Activated T-helper 1 cell treated with anti-CD3 and anti-CD28 coated beads, Interleukin-12 subunit alpha, Interleukin-12 subunit beta, Interleukin-2, Interleukin-4 antibody, amounts not matched to agents 30 ng/mL and 10 ng/mL and 1 ng/mL, durations not matched to agents 14 hours and 24 hours and 36 hours (primary cell): ENCODE data around the gene ASB11. TPM values are rescaled to one million over a fixed set of nuclear protein-coding genes. Genes with fewer than 3 reads are reported as not detected.

Experiments
- DNase-seq: peaks from one replicate; pipeline ENCODE4 v3.0.0; 2021; ENCODE audit warnings: low spot score
- H3K27ac Mint-ChIP-seq: one replicate; pipeline ENCODE4 v1.8.0; 2021; ENCODE audit warnings: mild to moderate bottlenecking, mixed read lengths
- H3K27me3 Mint-ChIP-seq: one replicate; pipeline ENCODE4 v1.8.0; 2022; ENCODE audit warnings: mild to moderate bottlenecking, moderate library complexity, mixed read lengths; ENCODE audit not compliant: insufficient read depth
- H3K36me3 Mint-ChIP-seq: one replicate; pipeline ENCODE4 v1.8.0; 2021; ENCODE audit warnings: low read depth, mixed read lengths
- H3K4me1 Mint-ChIP-seq: one replicate; pipeline ENCODE4 v1.8.0; 2021; ENCODE audit warnings: low read depth, mixed read lengths
- H3K4me3 Mint-ChIP-seq: one replicate; pipeline ENCODE4 v1.8.0; 2021; ENCODE audit warnings: mild to moderate bottlenecking, moderate library complexity, mixed read lengths
- H3K9me3 Mint-ChIP-seq: one replicate; pipeline ENCODE4 v1.8.0; 2021; ENCODE audit warnings: mixed read lengths
- intact Hi-C: fragments of 100-400 bp; cut with micrococcal nuclease; formaldehyde crosslinking; loops from one replicate; pipeline ENCODE4 v1.15.1; 2024
- total RNA-seq: library from RNA; stranded (reverse); gene quantifications from 2 replicates; pipeline ENCODE4 v1.2.3, GENCODE V29; 2022

ASB11 gene
- total RNA-seq, 1 donor from 2014 or later: not detected

DNA sequence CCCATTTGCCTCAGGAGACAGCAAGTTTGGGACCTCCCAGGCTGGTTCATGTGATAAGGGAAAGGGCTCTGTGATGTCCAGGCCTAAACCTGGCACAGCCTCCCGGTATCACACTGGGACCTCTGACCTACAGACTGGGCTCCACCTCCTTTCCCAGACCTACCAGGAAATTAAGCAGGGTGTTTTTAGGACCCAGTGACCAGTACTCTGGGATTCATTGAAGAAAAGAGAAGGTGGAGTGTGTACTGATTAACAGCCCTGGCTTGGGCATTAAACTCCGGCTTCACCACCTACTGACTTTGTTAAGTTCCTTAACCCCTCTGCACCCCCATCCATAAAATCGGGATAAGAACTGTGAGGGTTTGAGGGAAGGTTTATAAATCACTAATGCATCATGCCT is 74.1 kb downstream of the ASB11 start:
- H3K36me3 Mint-ChIP-seq: no peaks in the 10 kb centered on the region
- no peak overlapping the region for H3K27ac Mint-ChIP-seq
- intact Hi-C loops: loop anchor here (10.0 kb wide), 1 partner anchor 366 kb away; the partner anchor contains the start of genes FANCB and MOSPD2
- H3K27me3 Mint-ChIP-seq: no peaks in the 10 kb centered on the region
- H3K9me3 Mint-ChIP-seq: no peaks in the 10 kb centered on the region
- no peaks in the 10 kb centered on the region for H3K4me1 Mint-ChIP-seq
- DNase-seq: no peak
- no peak overlapping the region for H3K4me3 Mint-ChIP-seq

DNA sequence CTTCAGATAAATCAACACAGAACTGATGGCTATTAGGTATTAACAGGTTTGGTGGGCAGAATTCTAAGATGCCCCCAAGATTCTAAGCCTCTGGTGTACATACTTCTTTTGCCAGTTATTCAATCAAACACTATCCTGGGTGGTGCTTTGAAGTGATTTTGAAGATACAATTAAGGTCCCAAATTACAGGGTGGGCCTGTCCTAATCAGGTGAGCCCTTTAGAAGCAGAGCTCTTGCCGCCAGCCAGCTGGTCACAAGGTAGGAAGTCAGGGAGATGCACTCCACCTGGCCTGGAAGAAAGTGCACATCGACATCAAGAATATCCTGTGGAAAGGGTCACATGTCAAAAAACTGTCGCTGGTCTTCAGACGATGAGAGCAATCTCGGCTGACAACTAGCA is 75.0 kb downstream of the ASB11 start:
- no peaks in the 10 kb centered on the region for H3K27me3 Mint-ChIP-seq
- H3K4me1 Mint-ChIP-seq: no peaks in the 10 kb centered on the region
- no peaks in the 10 kb centered on the region for H3K9me3 Mint-ChIP-seq
- H3K36me3 Mint-ChIP-seq: peaks cover 1% of the 10 kb centered on the region
- H3K27ac Mint-ChIP-seq: no peak overlapping the region
- no peak for DNase-seq
- intact Hi-C loops: loop anchor here (10.0 kb wide), 1 partner anchor 366 kb away; the partner anchor contains the start of genes FANCB and MOSPD2
- H3K4me3 Mint-ChIP-seq: no peak overlapping the region

DNA sequence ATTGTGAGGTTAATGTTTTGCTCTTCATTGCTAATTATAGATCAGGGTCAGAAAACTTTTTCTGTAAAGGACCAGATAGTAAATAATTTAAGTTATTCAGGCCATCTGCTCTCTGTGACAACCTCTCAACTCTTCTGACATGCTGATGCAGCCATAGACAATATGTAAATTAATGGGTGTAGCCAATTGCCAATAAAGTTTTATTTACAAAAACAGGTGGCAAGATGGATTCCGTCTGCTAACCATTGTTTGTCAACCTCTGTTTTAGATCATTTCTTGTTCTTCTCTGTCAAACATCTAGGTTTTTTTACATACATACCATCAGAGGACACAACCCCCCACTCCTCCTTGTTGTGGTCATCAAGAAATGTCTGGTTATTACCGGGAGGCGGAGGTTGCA is 79.3 kb downstream of the ASB11 start:
- DNase-seq: no peak
- Mint-ChIP-seq H3K4me3 (no peak overlapping the region), H3K36me3 (peaks cover 1% of the 10 kb centered on the region), H3K9me3 (no peaks in the 10 kb centered on the region), H3K27ac (no peak overlapping the region), H3K4me1 (no peaks in the 10 kb centered on the region), H3K27me3 (no peaks in the 10 kb centered on the region)
- intact Hi-C loops: loop anchor here (2.0 kb wide), 1 partner anchor 27 kb away; no protein-coding TSS in a partner anchor

DNA sequence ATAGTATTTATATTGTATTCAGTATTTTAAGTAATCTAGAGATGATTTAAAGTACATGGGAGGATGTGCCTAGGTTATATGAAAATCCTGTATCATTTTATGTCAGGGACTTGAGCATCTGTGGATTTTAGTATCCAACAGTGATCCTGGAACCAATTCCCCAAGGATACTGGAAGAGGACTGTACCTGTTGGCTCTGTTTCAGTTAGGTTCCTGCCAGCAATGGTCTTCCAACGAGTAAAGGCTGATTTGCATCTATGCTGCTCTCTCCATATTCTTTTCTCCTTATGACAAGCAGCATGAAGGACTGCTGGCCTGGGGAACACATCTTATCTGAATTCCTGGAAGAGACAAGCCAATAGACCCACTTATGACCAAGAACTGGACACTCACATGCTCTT is 80.4 kb downstream of the ASB11 start:
- peaks cover 1% of the 10 kb centered on the region for H3K36me3 Mint-ChIP-seq
- no peaks in the 10 kb centered on the region for H3K9me3 Mint-ChIP-seq
- no peak overlapping the region for H3K27ac Mint-ChIP-seq
- intact Hi-C loops: no loop called here
- H3K4me1 Mint-ChIP-seq: no peaks in the 10 kb centered on the region
- no peak for DNase-seq
- H3K4me3 Mint-ChIP-seq: no peak overlapping the region
- no peaks in the 10 kb centered on the region for H3K27me3 Mint-ChIP-seq

DNA sequence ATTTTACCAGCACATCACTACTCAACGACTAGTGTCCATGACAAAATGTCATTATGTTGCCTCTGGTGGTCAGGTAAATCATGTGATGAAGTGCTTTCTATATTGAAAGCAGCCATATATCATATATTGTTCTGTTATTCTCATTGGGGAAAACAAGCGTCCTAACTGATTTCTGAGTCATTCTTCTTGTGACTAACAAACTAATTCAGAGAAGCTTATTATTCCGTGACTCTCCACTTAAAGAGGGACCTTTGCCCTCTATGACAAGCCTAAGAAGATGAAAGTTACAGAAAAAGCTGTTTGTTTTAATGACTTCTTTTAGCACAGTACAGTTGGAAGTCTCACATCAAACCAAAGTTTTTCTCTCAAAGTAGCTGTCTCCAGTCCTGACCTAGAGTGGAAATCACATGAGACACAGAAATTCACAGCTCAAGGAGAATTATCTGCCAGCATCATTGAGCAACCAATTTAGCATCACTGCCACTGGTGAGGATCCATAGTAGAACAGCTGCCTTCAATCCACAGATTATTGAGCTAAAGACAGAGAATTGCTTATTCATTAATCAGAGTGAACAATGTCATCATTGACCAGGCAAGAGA is 81.9 kb downstream of the ASB11 start:
- Mint-ChIP-seq H3K27ac (no peak overlapping the region), H3K36me3 (peaks cover 1% of the 10 kb centered on the region), H3K4me3 (no peak overlapping the region), H3K4me1 (no peaks in the 10 kb centered on the region), H3K9me3 (no peaks in the 10 kb centered on the region), H3K27me3 (peaks cover 4% of the 10 kb centered on the region)
- intact Hi-C loops: no loop called here
- DNase-seq: no peak

Other genes starting within 250 kb of the ASB11 start
- gene ASB9, start 45.6 kb downstream of the ASB11 start, total RNA-seq: not detected in 2 replicates
- gene PIGA, start 19.9 kb upstream of the ASB11 start, total RNA-seq: 23.9 and 25.4 TPM in 2 replicates
- gene VEGFD, start 68.8 kb upstream of the ASB11 start, total RNA-seq: not detected in 2 replicates
- gene PIR, start 177.7 kb upstream of the ASB11 start, total RNA-seq: 4.3 and 4.9 TPM in 2 replicates
- not detected in 2 replicates for gene BMX, start 185.2 kb upstream of the ASB11 start, total RNA-seq